ENCODE measurements around the gene OSBP2.

Gene OSBP2

DNA sequence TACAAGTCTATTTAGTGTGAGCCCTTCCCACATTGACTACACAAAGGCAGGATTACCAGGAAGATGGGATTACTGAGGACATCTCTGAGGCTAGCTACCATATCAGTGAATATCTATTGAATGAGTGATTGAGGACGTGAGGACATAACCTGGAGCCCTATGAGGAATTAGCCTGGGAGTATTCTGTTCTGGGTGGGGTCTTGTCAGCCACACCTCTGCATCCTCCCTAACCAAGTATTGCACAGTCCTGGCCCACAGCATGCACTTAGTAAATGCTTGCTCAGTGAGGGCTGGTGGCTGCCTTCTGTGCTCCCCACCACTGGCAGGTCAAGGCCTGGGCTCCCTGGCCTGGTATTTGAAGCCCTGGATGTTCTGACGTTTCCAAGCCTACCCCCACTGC lies 41.8 kb upstream of the OSBP2 start:
- H3K27ac ChIP-seq = no peak overlapping the region

DNA sequence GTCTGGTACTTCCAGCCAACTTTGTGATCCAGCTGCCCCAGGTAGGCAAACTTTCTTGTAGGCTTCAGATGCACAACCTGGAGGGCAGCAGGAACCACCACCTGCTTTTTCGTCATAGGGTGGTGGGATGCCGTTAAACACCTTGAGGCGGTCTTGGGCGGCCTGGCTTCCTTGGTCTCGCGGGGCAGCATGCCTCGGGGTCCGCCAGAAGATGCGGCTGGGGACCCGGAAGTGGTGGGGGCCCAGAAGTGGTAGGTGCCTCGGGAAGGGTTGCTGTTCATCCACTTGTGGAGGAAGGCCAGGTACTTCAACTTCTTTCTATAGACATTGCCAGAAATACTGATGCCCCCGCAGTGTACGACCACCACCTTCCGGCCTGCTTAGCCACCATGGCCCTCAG lies 40.3 kb upstream of the OSBP2 start:
- H3K27ac ChIP-seq = no peak overlapping the region
- TF ChIP-seq, protein P1, sequence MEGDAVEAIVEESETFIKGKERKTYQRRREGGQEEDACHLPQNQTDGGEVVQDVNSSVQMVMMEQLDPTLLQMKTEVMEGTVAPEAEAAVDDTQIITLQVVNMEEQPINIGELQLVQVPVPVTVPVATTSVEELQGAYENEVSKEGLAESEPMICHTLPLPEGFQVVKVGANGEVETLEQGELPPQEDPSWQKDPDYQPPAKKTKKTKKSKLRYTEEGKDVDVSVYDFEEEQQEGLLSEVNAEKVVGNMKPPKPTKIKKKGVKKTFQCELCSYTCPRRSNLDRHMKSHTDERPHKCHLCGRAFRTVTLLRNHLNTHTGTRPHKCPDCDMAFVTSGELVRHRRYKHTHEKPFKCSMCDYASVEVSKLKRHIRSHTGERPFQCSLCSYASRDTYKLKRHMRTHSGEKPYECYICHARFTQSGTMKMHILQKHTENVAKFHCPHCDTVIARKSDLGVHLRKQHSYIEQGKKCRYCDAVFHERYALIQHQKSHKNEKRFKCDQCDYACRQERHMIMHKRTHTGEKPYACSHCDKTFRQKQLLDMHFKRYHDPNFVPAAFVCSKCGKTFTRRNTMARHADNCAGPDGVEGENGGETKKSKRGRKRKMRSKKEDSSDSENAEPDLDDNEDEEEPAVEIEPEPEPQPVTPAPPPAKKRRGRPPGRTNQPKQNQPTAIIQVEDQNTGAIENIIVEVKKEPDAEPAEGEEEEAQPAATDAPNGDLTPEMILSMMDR (IDR thresholded peaks at IDR 0.05) = no peak
- TF ChIP-seq ZFX (IDR thresholded peaks at IDR 0.05; ENCODE audit: borderline replicate concordance) = no peak

More for the DNA sequence above, 41.8 kb upstream of the OSBP2 start:
- no peak for TF ChIP-seq ZFX (IDR thresholded peaks at IDR 0.05; ENCODE audit: borderline replicate concordance)
- TF ChIP-seq, protein P1 (IDR thresholded peaks at IDR 0.05) = no peak

DNA sequence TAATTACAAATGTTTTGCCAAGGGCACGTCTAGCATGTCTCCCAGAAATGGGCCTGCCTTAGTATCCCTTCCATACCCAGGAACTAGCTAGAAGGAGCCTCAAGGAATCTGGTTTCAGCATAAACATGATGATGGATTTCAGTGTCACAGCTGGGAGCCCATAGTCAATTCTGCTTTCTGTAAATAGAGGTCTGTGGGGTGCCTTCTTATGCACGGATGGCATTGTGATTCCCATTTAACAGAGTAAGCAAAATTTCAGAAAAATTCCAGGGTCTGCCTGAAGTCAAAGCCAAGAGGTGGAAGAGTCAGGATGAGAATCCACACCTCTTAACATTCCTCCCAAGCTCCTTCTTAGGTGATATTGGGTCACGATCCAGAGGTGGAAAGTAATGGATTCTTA lies 39.1 kb upstream of the OSBP2 start:
- TF ChIP-seq, protein P1 (IDR thresholded peaks at IDR 0.05) = no peak
- no peak for TF ChIP-seq ZFX (IDR thresholded peaks at IDR 0.05; ENCODE audit: borderline replicate concordance)
- no peak overlapping the region for H3K27ac ChIP-seq

DNA sequence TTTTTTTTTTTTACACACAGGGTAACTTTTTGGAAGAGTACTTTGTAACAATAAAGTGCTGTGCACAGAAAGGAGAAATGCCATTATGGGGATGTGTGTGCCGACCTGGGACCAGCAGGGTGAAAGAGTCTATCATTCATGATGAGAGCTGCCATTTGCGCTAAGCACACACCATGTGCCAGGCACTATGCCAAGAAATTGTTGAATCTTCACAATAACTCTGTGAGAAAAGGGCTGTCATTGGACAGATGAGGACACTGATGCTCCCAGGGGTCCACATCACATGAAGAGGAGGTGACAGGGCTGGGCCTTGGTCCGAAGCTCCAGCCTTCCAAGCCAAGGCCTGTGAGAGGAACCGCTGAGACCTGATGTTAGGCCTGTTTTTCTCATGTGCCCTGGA lies 32.6 kb upstream of the OSBP2 start:
- TF ChIP-seq ZFX (IDR thresholded peaks at IDR 0.05; ENCODE audit: borderline replicate concordance) = no peak
- TF ChIP-seq, protein P1 (IDR thresholded peaks at IDR 0.05) = no peak
- no peak overlapping the region for H3K27ac ChIP-seq

DNA sequence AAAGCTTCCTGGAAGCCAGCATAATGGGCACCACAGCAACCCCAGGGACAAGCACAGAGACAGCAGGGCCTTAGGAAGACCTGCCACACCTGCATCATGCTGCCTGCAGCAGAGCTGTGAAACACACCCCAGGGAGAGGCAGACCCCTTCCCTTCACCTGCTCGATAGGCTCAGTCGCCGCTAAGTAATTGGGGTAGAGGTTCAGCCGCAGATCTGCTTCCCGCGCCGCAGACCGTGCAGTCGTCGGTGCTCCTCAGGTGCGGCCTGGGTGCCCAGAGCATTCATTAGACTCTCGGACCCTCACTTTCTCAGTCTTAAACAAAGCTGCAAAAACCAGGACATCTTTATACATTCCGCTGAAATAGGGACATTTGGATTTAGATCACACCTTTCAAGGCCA lies 29.9 kb upstream of the OSBP2 start:
- TF ChIP-seq, protein P1 (IDR thresholded peaks at IDR 0.05) = no peak
- TF ChIP-seq ZFX (IDR thresholded peaks at IDR 0.05; ENCODE audit: borderline replicate concordance) = no peak
- H3K27ac ChIP-seq = no peak overlapping the region

DNA sequence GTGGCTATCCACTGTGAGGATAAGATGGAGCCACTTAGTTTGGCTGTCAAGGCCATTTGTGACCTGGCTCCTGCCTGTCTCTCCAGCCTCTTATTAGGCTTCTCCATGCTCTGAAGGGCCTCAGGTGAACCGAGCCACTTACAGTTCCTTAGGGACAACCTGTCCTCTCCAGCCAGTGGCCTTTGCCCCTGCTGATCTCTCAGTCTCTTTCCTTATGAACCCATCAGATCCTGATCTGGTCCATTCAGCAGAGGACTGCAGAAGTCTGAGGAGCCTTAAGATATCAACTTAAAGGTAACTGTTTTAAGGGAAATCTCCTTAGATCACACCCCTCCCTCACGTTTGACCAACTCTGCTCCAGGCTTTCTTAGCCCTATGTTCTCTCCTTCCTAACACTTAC lies 29.4 kb upstream of the OSBP2 start:
- no peak overlapping the region for H3K27ac ChIP-seq
- TF ChIP-seq ZFX (IDR thresholded peaks at IDR 0.05; ENCODE audit: borderline replicate concordance) = no peak
- TF ChIP-seq, protein P1 (IDR thresholded peaks at IDR 0.05) = no peak

DNA sequence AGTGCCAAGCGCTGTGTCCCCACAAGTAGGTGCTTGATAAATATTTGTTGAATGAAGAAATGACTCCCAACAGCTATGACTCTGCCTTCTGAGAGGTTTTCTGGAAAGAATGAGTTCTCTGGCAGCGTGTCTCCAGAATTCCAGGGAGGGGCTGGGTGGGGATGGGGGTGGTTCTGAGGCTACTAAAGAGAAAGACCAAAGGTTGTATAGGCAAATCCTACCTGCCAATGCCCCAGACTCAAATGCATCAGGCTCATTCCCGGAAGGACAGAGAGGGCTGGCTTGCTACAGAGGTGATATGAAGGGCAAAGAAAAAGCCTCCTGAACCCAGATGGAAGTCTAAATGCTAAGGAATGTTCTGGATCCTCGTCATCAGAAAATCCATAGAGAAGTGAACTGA lies 28.9 kb upstream of the OSBP2 start:
- TF ChIP-seq ZFX (IDR thresholded peaks at IDR 0.05; ENCODE audit: borderline replicate concordance) = no peak
- TF ChIP-seq, protein P1 (IDR thresholded peaks at IDR 0.05) = no peak
- H3K27ac ChIP-seq = no peak overlapping the region

Data from 22Rv1 (cell line).